ENCODE data around the gene ROR1.

GRCh38 chr1:64072089-64072793 is 298.4 kb downstream of the ROR1 start:
- TF ChIP-seq EZH2 (IDR thresholded peaks at IDR 0.05; ENCODE audit: borderline replicate concordance, low read depth, low read length, severe bottlenecking): no peak
- TF ChIP-seq, protein P1, sequence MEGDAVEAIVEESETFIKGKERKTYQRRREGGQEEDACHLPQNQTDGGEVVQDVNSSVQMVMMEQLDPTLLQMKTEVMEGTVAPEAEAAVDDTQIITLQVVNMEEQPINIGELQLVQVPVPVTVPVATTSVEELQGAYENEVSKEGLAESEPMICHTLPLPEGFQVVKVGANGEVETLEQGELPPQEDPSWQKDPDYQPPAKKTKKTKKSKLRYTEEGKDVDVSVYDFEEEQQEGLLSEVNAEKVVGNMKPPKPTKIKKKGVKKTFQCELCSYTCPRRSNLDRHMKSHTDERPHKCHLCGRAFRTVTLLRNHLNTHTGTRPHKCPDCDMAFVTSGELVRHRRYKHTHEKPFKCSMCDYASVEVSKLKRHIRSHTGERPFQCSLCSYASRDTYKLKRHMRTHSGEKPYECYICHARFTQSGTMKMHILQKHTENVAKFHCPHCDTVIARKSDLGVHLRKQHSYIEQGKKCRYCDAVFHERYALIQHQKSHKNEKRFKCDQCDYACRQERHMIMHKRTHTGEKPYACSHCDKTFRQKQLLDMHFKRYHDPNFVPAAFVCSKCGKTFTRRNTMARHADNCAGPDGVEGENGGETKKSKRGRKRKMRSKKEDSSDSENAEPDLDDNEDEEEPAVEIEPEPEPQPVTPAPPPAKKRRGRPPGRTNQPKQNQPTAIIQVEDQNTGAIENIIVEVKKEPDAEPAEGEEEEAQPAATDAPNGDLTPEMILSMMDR (IDR thresholded peaks at IDR 0.05; ENCODE audit: extremely low read depth in 1 of 2, insufficient read depth in 1 of 2, low read depth in 1 of 2, low read length in 2 of 2): no peak

Data from endothelial cell of umbilical vein (primary cell).